Subcutaneous abdominal adipose tissue (tissue), 5 donors: ENCODE measurements around the gene XRCC4.
"Not testable (repeated sequence)": the region's sequence is repeated elsewhere in the genome, so short reads cannot be mapped to it uniquely, and the experiment has no call there.

Source experiments
- H3K27ac ChIP-seq: one replicate; pipeline ENCODE4 v1.7.0; 2013; ENCODE audit warnings: low read depth, mild to moderate bottlenecking, inconsistent platforms, low read length, moderate library complexity
- H3K27me3 ChIP-seq, 5 donors: one replicate each; pipeline ENCODE4 v1.7.0; 2013; ENCODE audit warnings: low read length in 5 of 5, inconsistent platforms in 1 of 5; ENCODE audit not compliant: control insufficient read depth in 5 of 5, insufficient read depth in 4 of 5
- H3K36me3 ChIP-seq, 5 donors: one replicate each; pipeline ENCODE4 v1.7.0; 2013; ENCODE audit warnings: low read length in 5 of 5; ENCODE audit not compliant: control insufficient read depth in 5 of 5, insufficient read depth in 5 of 5
- H3K4me1 ChIP-seq, 5 donors: one replicate each; pipeline ENCODE4 v1.7.0; 2013; ENCODE audit warnings: low read length in 5 of 5, mild to moderate bottlenecking in 3 of 5, moderate library complexity in 1 of 5; ENCODE audit not compliant: control insufficient read depth in 5 of 5, insufficient read depth in 5 of 5
- H3K4me3 ChIP-seq, 5 donors: one replicate each; pipeline ENCODE4 v1.7.0; 2013; ENCODE audit warnings: low read length in 5 of 5, low read depth in 1 of 5
- H3K9ac ChIP-seq, 5 donors: one replicate each; pipeline ENCODE4 v1.7.0; 2013; ENCODE audit warnings: low read length in 5 of 5, mild to moderate bottlenecking in 4 of 5, moderate library complexity in 3 of 5
- H3K9me3 ChIP-seq, 5 donors: one replicate each; pipeline ENCODE4 v1.7.0; 2013; ENCODE audit warnings: low read length in 5 of 5; ENCODE audit not compliant: control insufficient read depth in 5 of 5
- donor health status: healthy.
- donor health status: healthy.
- donor health status: healthy.
- donor health status: healthy.
- donor health status: healthy.

The XRCC4 gene

GRCh38 chr5:83044926-83045325 lies 32.4 kb upstream of the XRCC4 start:
- Histone ChIP-seq H3K9ac (no peak overlapping the region), H3K4me3 (no peak overlapping the region), H3K36me3 (peaks cover 0 to 4% (median 0%) of the 10 kb centered on the region in 5 donors), H3K9me3 (no peaks in the 10 kb centered on the region), H3K27ac (no peak overlapping the region), H3K27me3 (no peaks in the 10 kb centered on the region), H3K4me1 (no peaks in the 10 kb centered on the region)

DNA sequence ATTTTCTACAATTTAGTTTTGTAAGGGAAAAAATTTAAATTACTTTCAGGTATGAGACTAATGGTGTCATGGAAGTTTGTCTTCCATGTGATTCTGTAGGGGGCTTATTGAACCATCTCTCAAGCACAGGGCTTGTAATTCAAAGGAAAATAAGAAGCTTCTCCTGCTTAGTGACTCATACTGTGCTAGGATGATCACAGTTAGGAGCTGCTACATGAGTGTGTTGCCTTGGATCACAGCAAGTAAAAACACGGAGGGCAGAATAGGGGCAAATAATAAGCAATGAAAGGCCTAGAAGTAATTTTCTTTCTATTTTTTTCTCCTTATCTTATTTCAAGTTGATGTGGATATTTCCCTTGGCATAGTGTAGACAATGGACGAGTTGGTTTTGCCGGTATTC lies 29.1 kb upstream of the XRCC4 start:
- peaks cover 0 to 7% (median 0%) of the 10 kb centered on the region in 5 donors for H3K4me1 ChIP-seq
- no peak overlapping the region for H3K4me3 ChIP-seq
- no peak overlapping the region for H3K9ac ChIP-seq
- peaks cover 3 to 25% (median 11%) of the 10 kb centered on the region in 5 donors for H3K36me3 ChIP-seq
- H3K27me3 ChIP-seq = no peaks in the 10 kb centered on the region
- no peaks in the 10 kb centered on the region for H3K9me3 ChIP-seq
- H3K27ac ChIP-seq = no peak overlapping the region

GRCh38 chr5:83048811-83049210 lies 28.5 kb upstream of the XRCC4 start:
- peaks cover 0 to 7% (median 0%) of the 10 kb centered on the region in 5 donors for H3K4me1 ChIP-seq
- H3K9me3 ChIP-seq = no peaks in the 10 kb centered on the region
- H3K4me3 ChIP-seq = no peak overlapping the region
- H3K27me3 ChIP-seq = no peaks in the 10 kb centered on the region
- H3K9ac ChIP-seq = no peak overlapping the region
- no peak overlapping the region for H3K27ac ChIP-seq
- H3K36me3 ChIP-seq = peaks cover 3 to 25% (median 12%) of the 10 kb centered on the region in 5 donors

DNA sequence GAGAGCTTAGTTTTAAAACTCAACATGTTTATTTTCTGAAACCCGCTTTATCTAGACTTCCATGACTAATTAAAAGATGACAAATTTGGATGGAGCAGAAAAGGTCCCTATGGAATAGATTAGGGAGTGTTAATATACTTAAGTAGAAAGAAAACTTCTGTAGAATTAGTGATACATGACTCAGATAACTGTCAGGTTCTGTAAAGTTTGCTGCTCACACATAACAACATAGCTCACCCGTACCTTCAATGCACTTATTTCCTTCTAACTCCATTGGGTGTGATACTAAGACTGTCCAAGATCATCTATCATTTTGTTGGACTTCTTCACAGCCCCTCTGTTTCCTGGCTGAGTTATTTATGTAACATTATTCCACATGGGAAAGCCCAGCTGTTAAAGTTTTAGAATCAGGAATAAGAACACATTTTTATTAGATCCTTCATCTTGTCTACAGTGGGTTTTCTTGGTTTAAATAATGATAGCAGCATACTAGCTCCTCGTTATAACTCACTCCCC lies 27.9 kb upstream of the XRCC4 start:
- no peak overlapping the region for H3K27ac ChIP-seq
- H3K4me1 ChIP-seq = peaks cover 0 to 7% (median 0%) of the 10 kb centered on the region in 5 donors
- H3K9me3 ChIP-seq = no peaks in the 10 kb centered on the region
- no peaks in the 10 kb centered on the region for H3K27me3 ChIP-seq
- no peak overlapping the region for H3K9ac ChIP-seq
- peaks cover 4 to 25% (median 15%) of the 10 kb centered on the region in 5 donors for H3K36me3 ChIP-seq
- H3K4me3 ChIP-seq = no peak overlapping the region

GRCh38 chr5:83050723-83051340 lies 26.5 kb upstream of the XRCC4 start:
- H3K36me3 ChIP-seq = peaks cover 4 to 26% (median 15%) of the 10 kb centered on the region in 5 donors
- H3K27me3 ChIP-seq = no peaks in the 10 kb centered on the region
- no peak overlapping the region for H3K27ac ChIP-seq
- H3K9ac ChIP-seq = no peak overlapping the region
- peaks cover 0 to 7% (median 0%) of the 10 kb centered on the region in 5 donors for H3K4me1 ChIP-seq
- H3K9me3 ChIP-seq = no peaks in the 10 kb centered on the region
- H3K4me3 ChIP-seq = no peak overlapping the region

DNA sequence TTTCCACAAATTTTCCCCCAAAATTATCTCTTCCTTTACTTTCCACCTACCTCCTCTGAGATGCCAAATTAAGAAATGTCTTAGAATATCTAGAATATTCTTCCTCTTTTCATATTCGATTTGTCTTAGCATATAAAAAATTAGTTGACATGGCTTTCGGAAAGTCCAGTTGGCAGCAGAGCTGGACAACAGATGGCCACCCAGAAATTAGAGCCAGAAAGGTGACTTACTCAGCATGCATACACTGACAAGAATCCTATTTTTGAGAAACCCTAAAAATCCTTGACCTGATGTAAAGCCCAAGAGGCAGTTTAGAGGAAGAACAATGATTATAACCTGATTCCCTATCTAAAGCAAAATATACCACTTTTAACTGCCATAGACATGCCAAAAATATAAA lies 22.2 kb upstream of the XRCC4 start:
- Histone ChIP-seq H3K4me3 (no peak overlapping the region), H3K9ac (no peak overlapping the region), H3K27me3 (no peaks in the 10 kb centered on the region), H3K27ac (no peak overlapping the region), H3K4me1 (peaks cover 0 to 6% (median 0%) of the 10 kb centered on the region in 5 donors), H3K9me3 (no peaks in the 10 kb centered on the region), H3K36me3 (peaks cover 6 to 29% (median 13%) of the 10 kb centered on the region in 5 donors)

DNA sequence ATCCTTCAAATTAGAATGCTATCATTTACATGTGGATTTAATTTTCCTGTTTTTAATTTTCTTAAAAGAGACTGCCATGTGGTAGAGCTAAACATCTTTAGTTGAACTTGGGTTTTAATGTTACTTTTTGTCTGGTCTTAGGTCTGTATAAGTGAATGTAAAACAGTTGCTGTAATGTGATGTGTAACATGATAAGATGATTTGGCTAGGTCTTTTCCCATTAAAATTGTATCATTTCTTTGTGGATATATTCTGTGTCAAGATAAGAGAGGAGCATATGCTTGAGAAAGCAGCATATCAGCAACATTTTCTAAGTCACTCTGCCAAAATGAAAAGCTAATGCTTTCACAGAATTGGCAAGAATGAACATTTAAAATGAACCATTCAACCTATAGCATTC lies 18.6 kb upstream of the XRCC4 start:
- no peak overlapping the region for H3K27ac ChIP-seq
- peaks cover 8 to 26% (median 11%) of the 10 kb centered on the region in 5 donors for H3K36me3 ChIP-seq
- no peaks in the 10 kb centered on the region for H3K9me3 ChIP-seq
- no peak overlapping the region for H3K4me3 ChIP-seq
- no peaks in the 10 kb centered on the region for H3K4me1 ChIP-seq
- H3K9ac ChIP-seq = no peak overlapping the region
- no peaks in the 10 kb centered on the region for H3K27me3 ChIP-seq

- Histone ChIP-seq H3K36me3 (peaks cover 7 to 24% (median 15%) of the 10 kb centered on the region in 5 donors), H3K9me3 (no peaks in the 10 kb centered on the region), H3K4me3 (no peak overlapping the region), H3K27me3 (no peaks in the 10 kb centered on the region), H3K4me1 (no peaks in the 10 kb centered on the region), H3K27ac (no peak overlapping the region), H3K9ac (no peak overlapping the region)
Measured at GRCh38 chr5:83059341-83059740, 18.0 kb upstream of the XRCC4 start.

DNA sequence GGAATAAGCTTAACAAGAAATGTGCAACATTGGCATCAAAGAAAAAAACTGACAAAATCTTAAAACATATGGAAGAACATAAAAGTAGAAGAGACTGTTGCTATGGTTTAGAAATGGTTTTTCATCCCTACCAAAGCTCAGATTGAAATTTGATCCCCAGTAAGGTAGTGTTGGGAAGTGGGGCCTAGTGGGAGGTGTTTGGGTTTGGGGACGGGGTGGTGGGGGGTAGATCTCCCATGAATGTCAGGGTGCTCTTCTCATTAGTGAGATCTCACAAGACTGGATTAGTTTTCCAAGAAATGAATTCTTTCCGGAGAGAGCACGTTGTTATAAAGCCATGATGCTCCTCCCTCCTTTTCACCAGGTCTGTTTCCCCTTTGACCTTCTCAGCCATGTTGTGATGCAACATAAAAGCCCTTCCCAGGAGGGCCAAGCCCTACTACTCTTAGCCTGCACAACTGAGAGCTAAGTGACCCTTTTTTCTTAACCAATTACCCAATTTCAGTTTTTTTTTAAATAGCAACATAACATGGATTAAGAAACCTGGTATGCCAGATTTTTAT lies 10.7 kb upstream of the XRCC4 start:
- no peaks in the 10 kb centered on the region for H3K27me3 ChIP-seq
- H3K36me3 ChIP-seq = peaks cover 0 to 6% (median 4%) of the 10 kb centered on the region in 5 donors
- H3K9ac ChIP-seq = no peak overlapping the region
- H3K9me3 ChIP-seq = no peaks in the 10 kb centered on the region
- no peak overlapping the region for H3K27ac ChIP-seq
- no peak overlapping the region for H3K4me3 ChIP-seq
- H3K4me1 ChIP-seq = peaks cover 0 to 19% (median 10%) of the 10 kb centered on the region in 5 donors

DNA sequence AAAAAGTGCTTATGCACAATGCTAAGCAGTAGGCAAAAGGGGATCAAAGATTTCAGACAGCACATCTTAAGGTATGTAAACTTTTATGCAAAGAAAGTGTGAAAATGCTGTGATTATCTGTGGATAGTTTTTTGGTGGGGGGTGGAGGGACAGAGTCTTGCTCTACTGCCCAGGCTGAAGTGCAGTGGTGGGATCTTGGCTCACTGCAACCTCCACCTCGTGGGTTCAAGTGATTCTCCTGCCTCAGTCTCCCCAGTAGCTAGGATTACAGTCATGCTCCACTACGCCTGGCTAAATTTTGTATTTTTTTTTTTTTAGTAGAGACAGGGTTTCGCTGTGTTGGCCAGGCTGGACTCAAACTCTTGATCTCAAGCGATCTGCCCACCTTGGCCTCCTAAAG lies 10.0 kb upstream of the XRCC4 start:
- not testable (repeated sequence) for H3K9me3 ChIP-seq, H3K27ac ChIP-seq, H3K36me3 ChIP-seq, H3K9ac ChIP-seq, H3K4me3 ChIP-seq, H3K27me3 ChIP-seq
- H3K4me1 ChIP-seq = peaks cover 0 to 26% (median 13%) of the 10 kb centered on the region in 5 donors
